Myocyte (in vitro differentiated cells): ENCODE results near the gene C4orf54. TPM values are rescaled to one million over a fixed set of nuclear protein-coding genes. Genes with fewer than 3 reads are reported as not detected.

Source experiments
- DNase-seq: peaks from one replicate; pipeline ENCODE4 v3.0.0-alpha.2; 2012; ENCODE audit warnings: low read depth
- total RNA-seq: library from RNA; depleted of rRNA; stranded (reverse); fragments of >200 nt; gene quantifications from 2 replicates; pipeline ENCODE4 v1.2.3, GENCODE V29; 2014

Gene C4orf54
- total RNA-seq, 1 donor from 2014 or later, result 8.5 TPM

- no peak for DNase-seq
Observed at GRCh38 chr4:99652596-99653436, 4.8 kb downstream of the C4orf54 start.

- no peak for DNase-seq
Observed at GRCh38 chr4:99651811-99652485, 5.7 kb downstream of the C4orf54 start.

GRCh38 chr4:99651016-99651769, 6.4 kb downstream of the C4orf54 start:
- DNase-seq, result no peak

GRCh38 chr4:99649778-99650177, 7.8 kb downstream of the C4orf54 start:
- no peak for DNase-seq

- DNase-seq, result no peak
Observed at GRCh38 chr4:99649208-99649607, 8.4 kb downstream of the C4orf54 start.

- DNase-seq, result no peak
Observed at GRCh38 chr4:99648321-99648720, 9.3 kb downstream of the C4orf54 start.

- DNase-seq, result no peak
Observed at GRCh38 chr4:99647071-99647470, 10.6 kb downstream of the C4orf54 start.

GRCh38 chr4:99645638-99646037, 12.0 kb downstream of the C4orf54 start:
- no peak for DNase-seq

- DNase-seq, result no peak
Observed at GRCh38 chr4:99645036-99645435, 12.6 kb downstream of the C4orf54 start.

GRCh38 chr4:99644453-99644852, 13.2 kb downstream of the C4orf54 start:
- no peak for DNase-seq

GRCh38 chr4:99642725-99643489, 14.7 kb downstream of the C4orf54 start:
- no peak for DNase-seq

- no peak for DNase-seq
Observed at GRCh38 chr4:99640676-99641075, 17.0 kb downstream of the C4orf54 start.

GRCh38 chr4:99637174-99637573, 20.5 kb downstream of the C4orf54 start:
- no peak for DNase-seq

GRCh38 chr4:99636422-99636821, 21.2 kb downstream of the C4orf54 start:
- no peak for DNase-seq

GRCh38 chr4:99635601-99636000, 22.0 kb downstream of the C4orf54 start:
- no peak for DNase-seq

- no peak for DNase-seq
Observed at GRCh38 chr4:99634742-99635360, 22.8 kb downstream of the C4orf54 start.

GRCh38 chr4:99633772-99634171, 23.9 kb downstream of the C4orf54 start:
- no peak for DNase-seq

- no peak for DNase-seq
Observed at GRCh38 chr4:99630857-99631360, 26.7 kb downstream of the C4orf54 start.

GRCh38 chr4:99629962-99630554, 27.6 kb downstream of the C4orf54 start:
- no peak for DNase-seq

- DNase-seq, result peak; percentile 22
Observed at GRCh38 chr4:99628040-99628439, 29.6 kb downstream of the C4orf54 start.
